ENCODE measurements around the gene ARRB1.
A peak's percentile ranks its signal among the peaks of the same experiment; 100 is the strongest.

ARRB1 gene

GRCh38 chr11:75230621-75231020, 120.8 kb downstream of the ARRB1 start:
- H3K4me1 ChIP-seq (ENCODE audit: control insufficient read depth in 1 of 2, insufficient read depth in 2 of 2, low read length in 2 of 2) = no peaks in the 10 kb centered on the region
- no peak overlapping the region for H3K4me3 ChIP-seq (ENCODE audit: low read depth, low read length)
- no peak overlapping the region for H2AK5ac ChIP-seq (ENCODE audit: low read length)
- no peak overlapping the region for H3K27ac ChIP-seq (ENCODE audit: low read depth, low read length)
- no peak overlapping the region for H4K91ac ChIP-seq (ENCODE audit: low read depth, low read length)
- no peak overlapping the region for H3K4me2 ChIP-seq (ENCODE audit: low read length)
- no peak overlapping the region for H3K4ac ChIP-seq (ENCODE audit: low read depth, low read length)
- no peak overlapping the region for H3K14ac ChIP-seq (ENCODE audit: low read length)
- DNase-seq = no peak
- H3K23ac ChIP-seq (ENCODE audit: low read length) = no peak overlapping the region
- no peak overlapping the region for H2BK120ac ChIP-seq (ENCODE audit: insufficient read depth, low read length, poor library complexity)
- H2BK12ac ChIP-seq (ENCODE audit: low read length) = no peak overlapping the region
- no peak overlapping the region for H2AFZ ChIP-seq (ENCODE audit: insufficient read depth, low read length, poor library complexity)
- H4K12ac ChIP-seq (ENCODE audit: low read depth, low read length) = no peak overlapping the region
- no peaks in the 10 kb centered on the region for H3K79me2 ChIP-seq (ENCODE audit: control insufficient read depth, insufficient read depth, low read length, poor library complexity)
- H3K18ac ChIP-seq (ENCODE audit: low read length) = no peak overlapping the region
- H4K8ac ChIP-seq (ENCODE audit: low read depth, low read length) = no peak overlapping the region
- H3K9me3 ChIP-seq (ENCODE audit: insufficient read depth, low read depth, low read length) = peaks cover 2% of the 10 kb centered on the region
- H3K27me3 ChIP-seq (ENCODE audit: insufficient read depth, low read length) = peaks cover 2% of the 10 kb centered on the region
- no peak overlapping the region for H3K9ac ChIP-seq (ENCODE audit: low read length)
- no CpG with 5 or more reads among the region's 2 CpGs for WGBS (ENCODE audit: extremely low coverage, insufficient coverage, insufficient read length)
- H3K36me3 ChIP-seq (ENCODE audit: control insufficient read depth in 1 of 2, insufficient read depth in 2 of 2, low read length in 2 of 2) = no peaks in the 10 kb centered on the region
- no peaks in the 10 kb centered on the region for H3K79me1 ChIP-seq (ENCODE audit: low read length)
- H2BK5ac ChIP-seq (ENCODE audit: low read depth, low read length, poor library complexity) = no peak overlapping the region

GRCh38 chr11:75229466-75229865, 122.0 kb downstream of the ARRB1 start:
- Histone ChIP-seq H3K4me1 (ENCODE audit: control insufficient read depth in 1 of 2, insufficient read depth in 2 of 2, low read length in 2 of 2) (no peaks in the 10 kb centered on the region), H3K27me3 (ENCODE audit: insufficient read depth, low read length) (peaks cover 2% of the 10 kb centered on the region)
- no peak for DNase-seq

GRCh38 chr11:75225794-75226193, 125.7 kb downstream of the ARRB1 start:
- H3K23ac ChIP-seq (ENCODE audit: low read length) = no peak overlapping the region
- no peak for DNase-seq
- no peak overlapping the region for H3K18ac ChIP-seq (ENCODE audit: low read length)
- no peak overlapping the region for H3K4me3 ChIP-seq (ENCODE audit: low read depth, low read length)
- peak overlapping the region; percentile 49 for H3K9ac ChIP-seq (ENCODE audit: low read length)
- H3K4ac ChIP-seq (ENCODE audit: low read depth, low read length) = no peak overlapping the region
- H2AK5ac ChIP-seq (ENCODE audit: low read length) = no peak overlapping the region
- no peak overlapping the region for H2BK12ac ChIP-seq (ENCODE audit: low read length)
- no peaks in the 10 kb centered on the region for H3K4me1 ChIP-seq (ENCODE audit: control insufficient read depth in 1 of 2, insufficient read depth in 2 of 2, low read length in 2 of 2)
- H2BK5ac ChIP-seq (ENCODE audit: low read depth, low read length, poor library complexity) = no peak overlapping the region
- no peaks in the 10 kb centered on the region for H3K36me3 ChIP-seq (ENCODE audit: control insufficient read depth in 1 of 2, insufficient read depth in 2 of 2, low read length in 2 of 2)
- no CpG with 5 or more reads among the region's 4 CpGs for WGBS (ENCODE audit: extremely low coverage, insufficient coverage, insufficient read length)
- H4K8ac ChIP-seq (ENCODE audit: low read depth, low read length) = no peak overlapping the region
- H3K14ac ChIP-seq (ENCODE audit: low read length) = no peak overlapping the region
- H3K4me2 ChIP-seq (ENCODE audit: low read length) = no peak overlapping the region
- H3K79me1 ChIP-seq (ENCODE audit: low read length) = no peaks in the 10 kb centered on the region
- H3K27ac ChIP-seq (ENCODE audit: low read depth, low read length) = no peak overlapping the region
- peaks cover 2% of the 10 kb centered on the region for H3K27me3 ChIP-seq (ENCODE audit: insufficient read depth, low read length)
- no peak overlapping the region for H2BK120ac ChIP-seq (ENCODE audit: insufficient read depth, low read length, poor library complexity)
- no peak overlapping the region for H4K91ac ChIP-seq (ENCODE audit: low read depth, low read length)
- H2AFZ ChIP-seq (ENCODE audit: insufficient read depth, low read length, poor library complexity) = no peak overlapping the region
- H4K12ac ChIP-seq (ENCODE audit: low read depth, low read length) = no peak overlapping the region
- H3K79me2 ChIP-seq (ENCODE audit: control insufficient read depth, insufficient read depth, low read length, poor library complexity) = no peaks in the 10 kb centered on the region
- no peaks in the 10 kb centered on the region for H3K9me3 ChIP-seq (ENCODE audit: insufficient read depth, low read depth, low read length)

More at GRCh38 chr11:75229466-75229865, 122.0 kb downstream of the ARRB1 start:
- Histone ChIP-seq H3K79me1 (ENCODE audit: low read length) (no peaks in the 10 kb centered on the region), H3K23ac (ENCODE audit: low read length) (no peak overlapping the region), H3K9me3 (ENCODE audit: insufficient read depth, low read depth, low read length) (peaks cover 2% of the 10 kb centered on the region), H2AFZ (ENCODE audit: insufficient read depth, low read length, poor library complexity) (no peak overlapping the region), H3K4me3 (ENCODE audit: low read depth, low read length) (no peak overlapping the region), H2BK12ac (ENCODE audit: low read length) (no peak overlapping the region), H3K27ac (ENCODE audit: low read depth, low read length) (no peak overlapping the region), H3K79me2 (ENCODE audit: control insufficient read depth, insufficient read depth, low read length, poor library complexity) (no peaks in the 10 kb centered on the region), H4K8ac (ENCODE audit: low read depth, low read length) (no peak overlapping the region), H3K4ac (ENCODE audit: low read depth, low read length) (no peak overlapping the region), H2BK5ac (ENCODE audit: low read depth, low read length, poor library complexity) (no peak overlapping the region), H3K18ac (ENCODE audit: low read length) (no peak overlapping the region), H3K4me2 (ENCODE audit: low read length) (no peak overlapping the region), H2BK120ac (ENCODE audit: insufficient read depth, low read length, poor library complexity) (no peak overlapping the region), H4K12ac (ENCODE audit: low read depth, low read length) (no peak overlapping the region), H4K91ac (ENCODE audit: low read depth, low read length) (no peak overlapping the region), H3K36me3 (ENCODE audit: control insufficient read depth in 1 of 2, insufficient read depth in 2 of 2, low read length in 2 of 2) (no peaks in the 10 kb centered on the region), H3K9ac (ENCODE audit: low read length) (no peak overlapping the region), H3K14ac (ENCODE audit: low read length) (no peak overlapping the region), H2AK5ac (ENCODE audit: low read length) (no peak overlapping the region)
- no CpG with 5 or more reads among the region's 2 CpGs for WGBS (ENCODE audit: extremely low coverage, insufficient coverage, insufficient read length)

DNA sequence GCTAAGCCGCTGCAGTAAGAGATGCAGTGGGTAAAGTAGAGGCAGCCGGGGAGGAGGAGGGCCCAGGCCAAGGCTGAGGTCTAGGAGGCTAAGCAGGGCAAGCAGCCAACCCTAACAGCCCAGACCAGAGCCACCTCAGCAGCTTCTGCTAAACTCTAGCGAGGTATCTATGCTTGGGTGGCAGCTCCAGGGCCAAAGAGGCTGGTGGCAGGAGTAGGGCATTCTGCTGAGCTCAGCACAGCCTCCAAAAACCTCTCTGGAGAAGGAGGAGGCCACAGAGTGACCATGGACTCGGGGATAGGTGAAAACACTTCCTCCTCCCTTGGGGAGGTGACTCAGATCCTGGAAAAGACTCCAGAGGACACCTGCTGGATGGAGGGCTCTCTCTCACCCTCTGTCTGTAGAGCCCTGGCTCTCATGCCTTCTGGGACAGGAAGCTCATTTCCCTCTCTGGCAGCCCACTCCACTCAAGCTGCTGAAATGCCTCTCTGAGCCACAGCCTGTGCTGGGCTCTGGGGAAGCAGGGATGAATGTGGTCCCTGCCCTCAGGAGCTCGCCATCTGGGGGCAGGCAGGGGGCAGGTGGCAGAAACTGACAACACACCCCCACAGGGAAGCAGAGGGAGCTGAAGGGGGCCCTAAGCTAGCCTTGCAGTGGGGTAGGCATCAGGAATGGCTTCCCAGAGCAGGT, 127.4 kb downstream of the ARRB1 start:
- no peak overlapping the region for H2AFZ ChIP-seq (ENCODE audit: insufficient read depth, low read length, poor library complexity)
- H2BK120ac ChIP-seq (ENCODE audit: insufficient read depth, low read length, poor library complexity) = no peak overlapping the region
- H3K4me2 ChIP-seq (ENCODE audit: low read length) = no peak overlapping the region
- H4K91ac ChIP-seq (ENCODE audit: low read depth, low read length) = no peak overlapping the region
- H3K79me1 ChIP-seq (ENCODE audit: low read length) = no peaks in the 10 kb centered on the region
- H3K4me1 ChIP-seq (ENCODE audit: control insufficient read depth in 1 of 2, insufficient read depth in 2 of 2, low read length in 2 of 2) = no peaks in the 10 kb centered on the region
- H2BK5ac ChIP-seq (ENCODE audit: low read depth, low read length, poor library complexity) = no peak overlapping the region
- no peak overlapping the region for H3K14ac ChIP-seq (ENCODE audit: low read length)
- no peak for DNase-seq
- H3K23ac ChIP-seq (ENCODE audit: low read length) = no peak overlapping the region
- H3K27ac ChIP-seq (ENCODE audit: low read depth, low read length) = no peak overlapping the region
- H3K27me3 ChIP-seq (ENCODE audit: insufficient read depth, low read length) = no peaks in the 10 kb centered on the region
- H3K4me3 ChIP-seq (ENCODE audit: low read depth, low read length) = no peak overlapping the region
- no peaks in the 10 kb centered on the region for H3K79me2 ChIP-seq (ENCODE audit: control insufficient read depth, insufficient read depth, low read length, poor library complexity)
- H3K9ac ChIP-seq (ENCODE audit: low read length) = no peak overlapping the region
- H3K4ac ChIP-seq (ENCODE audit: low read depth, low read length) = no peak overlapping the region
- no peak overlapping the region for H2BK12ac ChIP-seq (ENCODE audit: low read length)
- H3K18ac ChIP-seq (ENCODE audit: low read length) = no peak overlapping the region
- no peaks in the 10 kb centered on the region for H3K36me3 ChIP-seq (ENCODE audit: control insufficient read depth in 1 of 2, insufficient read depth in 2 of 2, low read length in 2 of 2)
- no peak overlapping the region for H2AK5ac ChIP-seq (ENCODE audit: low read length)
- H4K12ac ChIP-seq (ENCODE audit: low read depth, low read length) = no peak overlapping the region
- no peak overlapping the region for H4K8ac ChIP-seq (ENCODE audit: low read depth, low read length)
- no CpG with 5 or more reads among the region's 5 CpGs for WGBS (ENCODE audit: extremely low coverage, insufficient coverage, insufficient read length)
- H3K9me3 ChIP-seq (ENCODE audit: insufficient read depth, low read depth, low read length) = no peaks in the 10 kb centered on the region
